GM23338 (cell line): ENCODE results near the gene TOX2. TPM values are rescaled to one million over a fixed set of nuclear protein-coding genes. Genes with fewer than 3 reads are reported as not detected.

Experiments used
- ATAC-seq: fragments of 200-7000 bp; cut with Tn5 transposase; 3 replicates; pipeline ENCODE4 v1.9.1; 2020
- DNase-seq: peaks from one replicate; pipeline ENCODE4 v3.0.0-alpha.2; 2015; ENCODE audit warnings: low spot score
- H2AFZ ChIP-seq: fragments of 200-600 bp; sonication (generic); 2 replicates; pipeline ENCODE4 v1.8.0; 2016; ENCODE audit warnings: antibody characterized with exemption, mild to moderate bottlenecking, moderate library complexity
- H3F3A ChIP-seq: fragments of 200-600 bp; sonication (generic); replicated peaks from 2 replicates; pipeline ENCODE4 v1.8.0; 2017; ENCODE audit warnings: antibody characterized with exemption, mixed run types, low read depth
- H3K27ac ChIP-seq: fragments of 200-600 bp; sonication (generic); 2 replicates; pipeline ENCODE4 v1.6.1; 2016; ENCODE audit warnings: low read depth
- H3K27me3 ChIP-seq: fragments of 200-600 bp; sonication (generic); 2 replicates; pipeline ENCODE4 v1.8.0; 2016; ENCODE audit warnings: mild to moderate bottlenecking, mixed run types, moderate library complexity; ENCODE audit not compliant: insufficient read depth
- H3K36me3 ChIP-seq: fragments of 200-600 bp; sonication (generic); 2 replicates; pipeline ENCODE4 v1.8.0; 2016; ENCODE audit warnings: mild to moderate bottlenecking; ENCODE audit not compliant: insufficient read depth
- H3K4me1 ChIP-seq: fragments of 200-600 bp; sonication (generic); 2 replicates; pipeline ENCODE4 v1.8.0; 2016; ENCODE audit warnings: mild to moderate bottlenecking, moderate library complexity; ENCODE audit not compliant: insufficient read depth
- H3K4me2 ChIP-seq: fragments of 200-600 bp; sonication (generic); 2 replicates; pipeline ENCODE4 v1.7.1; 2017; ENCODE audit warnings: mixed run types
- H3K4me3 ChIP-seq: fragments of 200-600 bp; sonication (generic); 2 replicates; pipeline ENCODE4 v1.6.1; 2016; ENCODE audit warnings: mixed run types
- H3K79me2 ChIP-seq: fragments of 200-600 bp; sonication (generic); replicated peaks from 2 replicates; pipeline ENCODE4 v1.8.0; 2017; ENCODE audit warnings: mild to moderate bottlenecking; ENCODE audit not compliant: insufficient read depth
- H3K9me2 ChIP-seq: fragments of 200-600 bp; sonication (generic); 2 replicates; pipeline ENCODE4 v1.8.0; 2017; ENCODE audit not compliant: insufficient read depth
- H4K20me1 ChIP-seq: fragments of 200-600 bp; sonication (generic); replicated peaks from 2 replicates; pipeline ENCODE4 v1.8.0; 2017; ENCODE audit warnings: mild to moderate bottlenecking; ENCODE audit not compliant: insufficient read depth
- H3K27ac Mint-ChIP-seq: 2 replicates; pipeline ENCODE4 v1.8.0; 2020; ENCODE audit warnings: inconsistent platforms, mild to moderate bottlenecking, moderate library complexity, mixed read lengths
- H3K27me3 Mint-ChIP-seq: 3 replicates; pipeline ENCODE4 v1.8.0; 2022; ENCODE audit warnings: low read depth, mild to moderate bottlenecking, moderate library complexity, mixed read lengths, inconsistent platforms; ENCODE audit not compliant: insufficient read depth, poor library complexity
- H3K36me3 Mint-ChIP-seq: 3 replicates; pipeline ENCODE4 v1.8.0; 2021; ENCODE audit warnings: low read depth, mild to moderate bottlenecking, inconsistent platforms, moderate library complexity, mixed read lengths
- H3K4me1 Mint-ChIP-seq: 3 replicates; pipeline ENCODE4 v1.8.0; 2020; ENCODE audit warnings: mild to moderate bottlenecking, inconsistent platforms, mixed read lengths
- H3K4me3 Mint-ChIP-seq: 3 replicates; pipeline ENCODE4 v1.8.0; 2021; ENCODE audit warnings: moderate library complexity, mild to moderate bottlenecking, inconsistent platforms, mixed read lengths
- H3K9me3 Mint-ChIP-seq: 3 replicates; pipeline ENCODE4 v1.8.0; 2020; ENCODE audit warnings: moderate library complexity, mild to moderate bottlenecking, inconsistent platforms, mixed read lengths
- CREB1 ChIP-seq: fragments of 250-450 bp; sonication (Bioruptor Pico); IDR thresholded peaks from 2 replicates; pipeline ENCODE4 v1.5.0; 2020; ENCODE audit warnings: low read depth, mild to moderate bottlenecking, moderate library complexity
- CTCF ChIP-seq, 2 experiments: fragments of 200-600 bp in 1 of 2; sonication (generic) in 1 of 2; conservative IDR thresholded peaks; 2 replicates each; pipeline versions ENCODE4 v1.5.1 to v1.6.1; 2016 to 2017; ENCODE audit warnings: antibody characterized with exemption in 2 of 2, low read depth in 2 of 2, mild to moderate bottlenecking in 2 of 2, moderate library complexity in 1 of 2
- EZH2 ChIP-seq: fragments of 200-600 bp; sonication (generic); IDR thresholded peaks from one replicate; pipeline ENCODE4 v1.8.0; 2017; ENCODE audit warnings: antibody characterized with exemption, mild to moderate bottlenecking, low read depth; ENCODE audit not compliant: unreplicated experiment
- EZH2phosphoT487 ChIP-seq: fragments of 200-600 bp; sonication (generic); IDR thresholded peaks from one replicate; pipeline ENCODE4 v1.8.1; 2018; ENCODE audit warnings: antibody characterized with exemption; ENCODE audit not compliant: unreplicated experiment
- JUNB ChIP-seq: IDR thresholded peaks from one replicate; pipeline ENCODE4 v1.6.1; 2016; ENCODE audit warnings: antibody characterized with exemption; ENCODE audit not compliant: unreplicated experiment
- NANOG ChIP-seq: IDR thresholded peaks from 2 replicates; pipeline ENCODE4 v1.6.1; 2016; ENCODE audit warnings: antibody characterized with exemption, borderline replicate concordance
- POLR2AphosphoS5 ChIP-seq: IDR thresholded peaks from 2 replicates; pipeline ENCODE4 v1.6.1; 2016; ENCODE audit warnings: antibody characterized with exemption, low read depth
- STAT1 ChIP-seq: IDR thresholded peaks from one replicate; pipeline ENCODE4 v1.6.1; 2016; ENCODE audit warnings: antibody characterized with exemption; ENCODE audit not compliant: unreplicated experiment
- ZNF114 ChIP-seq: fragments of 250-450 bp; sonication (Bioruptor Pico); IDR thresholded peaks from 2 replicates; pipeline ENCODE4 v1.5.0; 2020; ENCODE audit warnings: mild to moderate bottlenecking, moderate library complexity
- ZNF331 ChIP-seq: fragments of 250-450 bp; sonication (Bioruptor Pico); IDR thresholded peaks from 2 replicates; pipeline ENCODE4 v1.5.0; 2020; ENCODE audit warnings: low read depth, mild to moderate bottlenecking, moderate library complexity
- polyA plus RNA-seq: library from polyadenylated mRNA; unstranded; fragments of >200 nt; fragmentation: Nextera tagmentation; extraction: Ambion mirVana; gene quantifications from 2 replicates; pipeline ENCODE4 v1.2.1, GENCODE V29; 2016
- total RNA-seq: library from RNA; depleted of rRNA; stranded (reverse); fragments of >200 nt; shearing (Covaris generic); gene quantifications from 2 replicates; pipeline ENCODE4 v1.2.3, GENCODE V29; 2014
- TF ChIP-seq, protein P1 (sequence below): fragments of 250-450 bp; sonication (Bioruptor Pico); IDR thresholded peaks from 2 replicates; pipeline ENCODE4 v1.5.0; 2020; ENCODE audit warnings: mild to moderate bottlenecking, moderate library complexity
- TF ChIP-seq, protein P2 (sequence below): IDR thresholded peaks from one replicate; pipeline ENCODE4 v1.6.1; 2018; ENCODE audit warnings: antibody characterized with exemption; ENCODE audit not compliant: unreplicated experiment

Gene TOX2
- total and polyA plus RNA-seq, 2 experiments from 2014 or later, result 1.4 to 1.5 TPM

DNA sequence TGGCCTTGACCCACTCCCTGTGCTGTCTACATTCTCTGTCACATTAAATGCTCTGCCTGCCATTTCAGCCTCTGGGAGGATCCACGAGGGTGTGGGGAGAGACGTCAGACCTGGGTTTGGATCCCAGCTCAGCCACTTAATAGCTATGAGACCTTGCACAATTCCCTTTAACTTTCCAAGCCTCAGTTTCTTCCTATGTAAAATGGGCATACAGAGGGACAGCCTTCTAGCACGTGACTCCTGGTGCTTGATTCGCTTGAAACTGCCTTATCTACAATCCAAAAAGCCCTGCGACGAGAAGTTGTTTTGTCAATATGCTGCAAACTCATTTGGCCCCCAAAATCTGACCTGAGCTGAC is 40.0 kb downstream of the TOX2 start:
- H3K79me2 ChIP-seq, result no peaks in the 10 kb centered on the region
- Mint-ChIP-seq H3K36me3 (no peaks in the 10 kb centered on the region), H3K4me1 (peaks cover 16% of the 10 kb centered on the region), H3K27me3 (peaks cover 6% of the 10 kb centered on the region), H3K4me3 (no peak overlapping the region), H3K27ac (no peak overlapping the region), H3K9me3 (peaks cover 6% of the 10 kb centered on the region; the same call in 1 of the 3 replicates)
- H3K27ac ChIP-seq, result no peak overlapping the region
- ATAC-seq (no peak), DNase-seq (no peak)
- H2AFZ ChIP-seq, result no peak overlapping the region
- no peak for TF ChIP-seq JUNB
- TF ChIP-seq, protein P1, sequence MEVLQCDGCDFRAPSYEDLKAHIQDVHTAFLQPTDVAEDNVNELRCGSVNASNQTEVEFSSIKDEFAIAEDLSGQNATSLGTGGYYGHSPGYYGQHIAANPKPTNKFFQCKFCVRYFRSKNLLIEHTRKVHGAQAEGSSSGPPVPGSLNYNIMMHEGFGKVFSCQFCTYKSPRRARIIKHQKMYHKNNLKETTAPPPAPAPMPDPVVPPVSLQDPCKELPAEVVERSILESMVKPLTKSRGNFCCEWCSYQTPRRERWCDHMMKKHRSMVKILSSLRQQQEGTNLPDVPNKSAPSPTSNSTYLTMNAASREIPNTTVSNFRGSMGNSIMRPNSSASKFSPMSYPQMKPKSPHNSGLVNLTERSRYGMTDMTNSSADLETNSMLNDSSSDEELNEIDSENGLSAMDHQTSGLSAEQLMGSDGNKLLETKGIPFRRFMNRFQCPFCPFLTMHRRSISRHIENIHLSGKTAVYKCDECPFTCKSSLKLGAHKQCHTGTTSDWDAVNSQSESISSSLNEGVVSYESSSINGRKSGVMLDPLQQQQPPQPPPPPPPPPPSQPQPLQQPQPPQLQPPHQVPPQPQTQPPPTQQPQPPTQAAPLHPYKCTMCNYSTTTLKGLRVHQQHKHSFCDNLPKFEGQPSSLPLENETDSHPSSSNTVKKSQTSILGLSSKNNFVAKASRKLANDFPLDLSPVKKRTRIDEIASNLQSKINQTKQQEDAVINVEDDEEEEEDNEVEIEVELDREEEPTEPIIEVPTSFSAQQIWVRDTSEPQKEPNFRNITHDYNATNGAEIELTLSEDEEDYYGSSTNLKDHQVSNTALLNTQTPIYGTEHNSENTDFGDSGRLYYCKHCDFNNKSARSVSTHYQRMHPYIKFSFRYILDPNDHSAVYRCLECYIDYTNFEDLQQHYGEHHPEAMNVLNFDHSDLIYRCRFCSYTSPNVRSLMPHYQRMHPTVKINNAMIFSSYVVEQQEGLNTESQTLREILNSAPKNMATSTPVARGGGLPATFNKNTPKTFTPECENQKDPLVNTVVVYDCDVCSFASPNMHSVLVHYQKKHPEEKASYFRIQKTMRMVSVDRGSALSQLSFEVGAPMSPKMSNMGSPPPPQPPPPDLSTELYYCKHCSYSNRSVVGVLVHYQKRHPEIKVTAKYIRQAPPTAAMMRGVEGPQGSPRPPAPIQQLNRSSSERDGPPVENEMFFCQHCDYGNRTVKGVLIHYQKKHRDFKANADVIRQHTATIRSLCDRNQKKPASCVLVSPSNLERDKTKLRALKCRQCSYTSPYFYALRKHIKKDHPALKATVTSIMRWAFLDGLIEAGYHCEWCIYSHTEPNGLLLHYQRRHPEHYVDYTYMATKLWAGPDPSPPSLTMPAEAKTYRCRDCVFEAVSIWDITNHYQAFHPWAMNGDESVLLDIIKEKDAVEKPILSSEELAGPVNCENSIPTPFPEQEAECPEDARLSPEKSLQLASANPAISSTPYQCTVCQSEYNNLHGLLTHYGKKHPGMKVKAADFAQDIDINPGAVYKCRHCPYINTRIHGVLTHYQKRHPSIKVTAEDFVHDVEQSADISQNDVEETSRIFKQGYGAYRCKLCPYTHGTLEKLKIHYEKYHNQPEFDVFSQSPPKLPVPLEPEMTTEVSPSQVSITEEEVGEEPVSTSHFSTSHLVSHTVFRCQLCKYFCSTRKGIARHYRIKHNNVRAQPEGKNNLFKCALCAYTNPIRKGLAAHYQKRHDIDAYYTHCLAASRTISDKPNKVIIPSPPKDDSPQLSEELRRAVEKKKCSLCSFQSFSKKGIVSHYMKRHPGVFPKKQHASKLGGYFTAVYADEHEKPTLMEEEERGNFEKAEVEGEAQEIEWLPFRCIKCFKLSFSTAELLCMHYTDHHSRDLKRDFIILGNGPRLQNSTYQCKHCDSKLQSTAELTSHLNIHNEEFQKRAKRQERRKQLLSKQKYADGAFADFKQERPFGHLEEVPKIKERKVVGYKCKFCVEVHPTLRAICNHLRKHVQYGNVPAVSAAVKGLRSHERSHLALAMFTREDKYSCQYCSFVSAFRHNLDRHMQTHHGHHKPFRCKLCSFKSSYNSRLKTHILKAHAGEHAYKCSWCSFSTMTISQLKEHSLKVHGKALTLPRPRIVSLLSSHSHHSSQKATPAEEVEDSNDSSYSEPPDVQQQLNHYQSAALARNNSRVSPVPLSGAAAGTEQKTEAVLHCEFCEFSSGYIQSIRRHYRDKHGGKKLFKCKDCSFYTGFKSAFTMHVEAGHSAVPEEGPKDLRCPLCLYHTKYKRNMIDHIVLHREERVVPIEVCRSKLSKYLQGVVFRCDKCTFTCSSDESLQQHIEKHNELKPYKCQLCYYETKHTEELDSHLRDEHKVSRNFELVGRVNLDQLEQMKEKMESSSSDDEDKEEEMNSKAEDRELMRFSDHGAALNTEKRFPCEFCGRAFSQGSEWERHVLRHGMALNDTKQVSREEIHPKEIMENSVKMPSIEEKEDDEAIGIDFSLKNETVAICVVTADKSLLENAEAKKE (CRISPR knock-in tag), result no peak
- no peak for TF ChIP-seq ZNF114 (CRISPR knock-in tag)
- no peak for TF ChIP-seq EZH2
- no peak for TF ChIP-seq EZH2phosphoT487
- TF ChIP-seq CREB1 (CRISPR knock-in tag), result no peak
- no peak for TF ChIP-seq POLR2AphosphoS5
- TF ChIP-seq, protein P2, sequence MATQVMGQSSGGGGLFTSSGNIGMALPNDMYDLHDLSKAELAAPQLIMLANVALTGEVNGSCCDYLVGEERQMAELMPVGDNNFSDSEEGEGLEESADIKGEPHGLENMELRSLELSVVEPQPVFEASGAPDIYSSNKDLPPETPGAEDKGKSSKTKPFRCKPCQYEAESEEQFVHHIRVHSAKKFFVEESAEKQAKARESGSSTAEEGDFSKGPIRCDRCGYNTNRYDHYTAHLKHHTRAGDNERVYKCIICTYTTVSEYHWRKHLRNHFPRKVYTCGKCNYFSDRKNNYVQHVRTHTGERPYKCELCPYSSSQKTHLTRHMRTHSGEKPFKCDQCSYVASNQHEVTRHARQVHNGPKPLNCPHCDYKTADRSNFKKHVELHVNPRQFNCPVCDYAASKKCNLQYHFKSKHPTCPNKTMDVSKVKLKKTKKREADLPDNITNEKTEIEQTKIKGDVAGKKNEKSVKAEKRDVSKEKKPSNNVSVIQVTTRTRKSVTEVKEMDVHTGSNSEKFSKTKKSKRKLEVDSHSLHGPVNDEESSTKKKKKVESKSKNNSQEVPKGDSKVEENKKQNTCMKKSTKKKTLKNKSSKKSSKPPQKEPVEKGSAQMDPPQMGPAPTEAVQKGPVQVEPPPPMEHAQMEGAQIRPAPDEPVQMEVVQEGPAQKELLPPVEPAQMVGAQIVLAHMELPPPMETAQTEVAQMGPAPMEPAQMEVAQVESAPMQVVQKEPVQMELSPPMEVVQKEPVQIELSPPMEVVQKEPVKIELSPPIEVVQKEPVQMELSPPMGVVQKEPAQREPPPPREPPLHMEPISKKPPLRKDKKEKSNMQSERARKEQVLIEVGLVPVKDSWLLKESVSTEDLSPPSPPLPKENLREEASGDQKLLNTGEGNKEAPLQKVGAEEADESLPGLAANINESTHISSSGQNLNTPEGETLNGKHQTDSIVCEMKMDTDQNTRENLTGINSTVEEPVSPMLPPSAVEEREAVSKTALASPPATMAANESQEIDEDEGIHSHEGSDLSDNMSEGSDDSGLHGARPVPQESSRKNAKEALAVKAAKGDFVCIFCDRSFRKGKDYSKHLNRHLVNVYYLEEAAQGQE, result no peak
- TF ChIP-seq STAT1, result no peak
- TF ChIP-seq ZNF331, result no peak
- TF ChIP-seq CTCF (conservative IDR thresholded peaks at IDR 0.05; ENCODE audit: low read depth in 2 of 2), result no peak
- TF ChIP-seq NANOG, result no peak
- H3K9me2 ChIP-seq, result no peaks in the 10 kb centered on the region
- H3K36me3 ChIP-seq, result no peaks in the 10 kb centered on the region
- no peak overlapping the region for H3K4me2 ChIP-seq
- H3F3A ChIP-seq, result no peaks in the 10 kb centered on the region
- H3K4me3 ChIP-seq, result no peak overlapping the region
- no peaks in the 10 kb centered on the region for H4K20me1 ChIP-seq
- no peaks in the 10 kb centered on the region for H3K27me3 ChIP-seq
- H3K4me1 ChIP-seq, result no peaks in the 10 kb centered on the region
